ENCODE measurements around the gene PI4KA.
"Not testable (repeated sequence)": the region's sequence is repeated elsewhere in the genome, so short reads cannot be mapped to it uniquely, and the experiment has no call there.

PI4KA gene

GRCh38 chr22:20776624-20777405 is 81.8 kb downstream of the PI4KA start:
- DNase-seq (ENCODE audit: low read depth in 2 of 2) = no peak

GRCh38 chr22:20775342-20775895 is 83.2 kb downstream of the PI4KA start:
- DNase-seq (ENCODE audit: low read depth in 2 of 2) = no peak

- no peak for DNase-seq (ENCODE audit: low read depth in 2 of 2)
Measured at GRCh38 chr22:20774882-20775281, 83.7 kb downstream of the PI4KA start.

- no peak for DNase-seq (ENCODE audit: low read depth in 2 of 2)
Measured at GRCh38 chr22:20773793-20774212, 84.8 kb downstream of the PI4KA start, which contains the start of gene SERPIND1. Gene SERPIND1 (plus strand): TSS chr22:20774113. CDS start chr22:20779313, 5,200 bp downstream.

- no peak for DNase-seq (ENCODE audit: low read depth in 2 of 2)
Measured at GRCh38 chr22:20771918-20772625, 86.5 kb downstream of the PI4KA start.

- DNase-seq (ENCODE audit: low read depth in 2 of 2) = not testable (repeated sequence)
Measured at GRCh38 chr22:20769496-20769826, 89.2 kb downstream of the PI4KA start.

- no peak for DNase-seq (ENCODE audit: low read depth in 2 of 2)
Measured at GRCh38 chr22:20766530-20766929, 92.1 kb downstream of the PI4KA start.

- no peak for DNase-seq (ENCODE audit: low read depth in 2 of 2)
Measured at GRCh38 chr22:20765938-20766337, 92.7 kb downstream of the PI4KA start.

GRCh38 chr22:20764729-20765128 is 93.9 kb downstream of the PI4KA start:
- DNase-seq (ENCODE audit: low read depth in 2 of 2) = no peak

GRCh38 chr22:20764471-20764720 is 94.2 kb downstream of the PI4KA start:
- no peak for DNase-seq (ENCODE audit: low read depth in 2 of 2)

- no peak for DNase-seq (ENCODE audit: low read depth in 2 of 2)
Measured at GRCh38 chr22:20763630-20764470, 94.8 kb downstream of the PI4KA start.

- no peak for DNase-seq (ENCODE audit: low read depth in 2 of 2)
Measured at GRCh38 chr22:20762233-20762796, 96.3 kb downstream of the PI4KA start.

GRCh38 chr22:20761536-20761935 is 97.1 kb downstream of the PI4KA start:
- DNase-seq (ENCODE audit: low read depth in 2 of 2) = no peak

GRCh38 chr22:20760084-20760483 is 98.5 kb downstream of the PI4KA start:
- DNase-seq (ENCODE audit: low read depth in 2 of 2) = no peak

GRCh38 chr22:20758688-20759087 is 99.9 kb downstream of the PI4KA start:
- no peak for DNase-seq (ENCODE audit: low read depth in 2 of 2)

- no peak for DNase-seq (ENCODE audit: low read depth in 2 of 2)
Measured at GRCh38 chr22:20756846-20757245, 101.8 kb downstream of the PI4KA start.

- no peak for DNase-seq (ENCODE audit: low read depth in 2 of 2)
Measured at GRCh38 chr22:20752873-20753272, 105.7 kb downstream of the PI4KA start.

- no peak for DNase-seq (ENCODE audit: low read depth in 2 of 2)
Measured at GRCh38 chr22:20752104-20752741, 106.4 kb downstream of the PI4KA start.

GRCh38 chr22:20751185-20751851 is 107.3 kb downstream of the PI4KA start:
- no peak for DNase-seq (ENCODE audit: low read depth in 2 of 2)

GRCh38 chr22:20750461-20751184 is 108.0 kb downstream of the PI4KA start:
- peak; percentile 19 to 28 for DNase-seq (ENCODE audit: low read depth in 2 of 2)

All from stimulated activated CD8-positive, alpha-beta memory T cell treated with anti-CD3 and anti-CD28 coated beads, Interleukin-2, amount 100 ng/mL, for 48 hours (primary cell).